ENCODE data around the gene KRTAP10-4. TPM values are rescaled to one million over a fixed set of nuclear protein-coding genes. Genes with fewer than 3 reads are reported as not detected.

The KRTAP10-4 gene
- total RNA-seq, 4 donors from 2014 or later: not detected

DNA sequence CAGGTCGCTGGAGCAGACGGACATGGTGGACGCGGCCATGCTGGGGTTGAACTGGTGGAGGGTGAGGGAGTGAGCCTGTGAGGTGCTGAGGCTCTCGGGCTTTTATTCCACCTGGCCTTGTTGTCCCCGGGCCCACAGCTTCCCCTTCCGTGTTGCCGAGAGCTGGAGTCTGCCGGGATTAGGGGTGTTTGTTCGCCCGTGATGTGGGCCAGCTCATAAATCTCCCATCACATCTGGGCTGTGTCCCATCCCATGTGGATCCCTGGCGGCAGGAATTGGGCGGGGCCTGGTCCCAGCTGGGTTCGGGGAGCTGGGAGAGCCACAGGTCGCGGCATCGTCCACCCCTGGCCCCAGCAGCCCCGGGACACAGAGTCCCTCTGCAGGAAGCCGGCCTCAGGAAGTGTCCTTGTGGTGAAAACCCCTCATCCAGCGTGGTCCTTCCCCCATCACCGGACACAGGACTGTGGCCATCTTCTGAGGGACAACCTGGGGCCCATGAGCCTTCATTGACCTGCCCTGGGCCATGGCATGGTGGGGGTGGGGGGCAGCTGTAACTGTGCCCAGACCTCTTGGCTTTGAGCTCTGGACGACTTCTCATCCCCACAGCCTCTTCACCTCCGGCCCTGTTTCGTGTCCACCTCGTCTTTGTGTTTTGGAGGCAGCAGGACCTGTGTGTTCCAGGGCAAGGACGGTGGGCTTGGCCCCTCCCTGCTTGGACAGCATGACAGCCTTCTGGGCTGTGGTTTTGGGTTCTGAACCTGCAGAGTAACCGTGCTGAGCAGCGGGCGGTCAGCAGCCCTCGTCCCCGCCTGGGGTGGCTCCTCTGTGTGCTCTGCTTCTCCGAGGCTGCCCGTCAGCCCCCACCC is 19.1 kb downstream of the KRTAP10-4 start, which contains the start of gene KRTAP10-6:
Gene KRTAP10-6 (minus strand): TSS at position 60 of the 866 bp plus-strand sequence. CDS start 21 bp downstream, at position 39.
- H3K27ac ChIP-seq: no peak within 1 kb of the TSS
- peak in 2 of 3 donors; percentile 37 to 46 for DNase-seq
- H3K9me3 ChIP-seq: no peaks in the 10 kb centered on the region
- TF ChIP-seq CTCF (IDR thresholded peaks at IDR 0.05) (no peak), POLR2A (IDR thresholded peaks at IDR 0.05) (no peak)
- H3K27me3 ChIP-seq: no peaks in the 10 kb centered on the region
- H3K4me3 ChIP-seq: no peak within 1 kb of the TSS
- no peaks in the 10 kb centered on the region for H3K4me1 ChIP-seq
- no peaks in the 10 kb centered on the region for H3K36me3 ChIP-seq

DNA sequence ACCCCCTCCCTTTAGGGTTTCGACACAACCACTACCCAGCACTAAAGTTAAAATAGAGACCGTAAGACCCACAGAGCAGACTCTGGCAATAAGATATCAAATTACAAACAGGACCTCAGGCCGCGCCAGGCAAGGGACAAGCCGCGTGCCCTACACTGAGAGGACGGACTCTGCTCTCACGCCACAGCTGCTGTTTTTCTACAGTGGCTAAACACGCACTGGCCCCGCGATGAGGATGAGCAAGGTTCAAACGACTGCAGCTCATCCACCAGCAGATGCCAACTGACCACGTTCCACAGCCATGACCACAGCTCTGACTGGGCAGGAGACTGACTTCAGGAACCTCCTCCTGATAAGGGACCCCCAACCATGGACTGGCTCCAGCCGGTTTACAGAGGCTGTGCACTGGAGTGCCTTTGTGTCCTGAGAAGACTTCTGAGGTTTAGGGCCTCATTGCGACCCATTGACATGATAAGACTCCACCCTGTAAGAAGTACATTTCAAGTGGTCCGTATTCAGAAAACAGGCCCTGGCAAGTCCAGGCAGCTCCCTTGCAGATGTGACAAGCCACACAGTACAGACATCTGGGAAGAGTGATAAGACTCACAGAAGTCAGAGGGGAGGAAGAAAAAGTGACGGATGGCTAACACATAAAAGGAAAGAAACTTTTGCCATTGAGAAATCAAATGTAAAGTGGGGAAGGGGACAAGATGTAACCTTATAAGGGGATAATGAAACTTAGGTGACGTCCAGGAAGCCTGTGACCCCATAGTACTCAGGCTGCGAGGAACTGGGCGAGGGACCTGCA is 20.3 kb downstream of the KRTAP10-4 start:
- Histone ChIP-seq H3K27me3 (no peaks in the 10 kb centered on the region), H3K9me3 (no peaks in the 10 kb centered on the region), H3K4me3 (no peak overlapping the region), H3K4me1 (no peaks in the 10 kb centered on the region), H3K36me3 (no peaks in the 10 kb centered on the region), H3K27ac (no peak overlapping the region)
- DNase-seq: peak in 1 of 3 donors; percentile 35
- TF ChIP-seq POLR2A (IDR thresholded peaks at IDR 0.05) (no peak), CTCF (IDR thresholded peaks at IDR 0.05) (no peak)

DNA sequence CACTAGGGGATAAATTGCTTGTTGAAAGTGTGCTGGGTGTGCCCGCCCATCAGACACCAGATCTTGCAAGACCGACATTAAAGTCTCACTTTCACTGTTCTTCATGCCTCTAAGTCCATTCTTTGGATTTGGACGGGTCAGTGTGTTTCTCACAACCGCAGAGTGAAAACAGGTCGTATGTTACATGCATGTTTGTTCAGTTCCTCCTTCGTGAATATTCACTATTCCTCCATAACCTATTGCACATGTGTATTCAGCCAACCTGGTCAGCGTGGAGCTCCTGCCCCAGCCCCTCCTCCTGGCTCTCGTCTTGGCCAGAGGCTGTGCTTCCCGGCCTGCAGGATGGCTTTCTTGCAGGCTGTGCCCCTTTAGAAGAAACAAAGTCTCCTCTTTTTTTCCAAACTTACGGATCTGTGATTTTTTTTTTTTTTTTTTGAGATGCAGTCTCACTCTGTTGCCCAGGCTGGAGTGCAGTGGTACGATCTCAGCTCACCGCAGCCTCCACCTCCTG is 20.9 kb downstream of the KRTAP10-4 start:
- peaks cover 0 to 4% (median 0%) of the 10 kb centered on the region in 4 donors for H3K9me3 ChIP-seq
- H3K27ac ChIP-seq: no peak overlapping the region
- TF ChIP-seq POLR2A (IDR thresholded peaks at IDR 0.05): no peak
- no peak for TF ChIP-seq CTCF (IDR thresholded peaks at IDR 0.05)
- no peaks in the 10 kb centered on the region for H3K27me3 ChIP-seq
- no peaks in the 10 kb centered on the region for H3K36me3 ChIP-seq
- DNase-seq: peak in 1 of 3 donors; percentile 28
- no peak overlapping the region for H3K4me3 ChIP-seq
- H3K4me1 ChIP-seq: no peaks in the 10 kb centered on the region

DNA sequence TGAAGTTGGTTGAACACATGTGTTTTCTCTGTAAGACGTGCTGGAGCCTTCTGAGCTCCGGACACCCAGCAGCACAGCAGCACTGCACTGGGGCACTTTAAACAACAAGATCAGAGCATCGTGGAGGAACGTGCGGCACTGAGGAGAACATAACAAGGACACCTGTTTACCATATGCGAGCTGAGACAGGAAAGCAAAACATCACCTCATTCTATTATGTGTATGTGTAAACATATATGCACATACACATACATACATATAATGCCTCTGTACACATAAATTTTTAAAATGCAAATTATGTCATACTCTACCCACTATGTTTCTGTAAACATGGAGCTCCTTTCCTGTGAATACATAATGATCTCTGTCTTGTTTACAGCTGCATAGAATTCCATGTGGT is 22.0 kb downstream of the KRTAP10-4 start:
- no peak overlapping the region for H3K27ac ChIP-seq
- H3K9me3 ChIP-seq: peaks cover 0 to 4% (median 0%) of the 10 kb centered on the region in 4 donors
- no peaks in the 10 kb centered on the region for H3K27me3 ChIP-seq
- peak in 1 of 3 donors; percentile 23 for DNase-seq
- no peaks in the 10 kb centered on the region for H3K4me1 ChIP-seq
- H3K4me3 ChIP-seq: no peak overlapping the region
- no peak for TF ChIP-seq CTCF (IDR thresholded peaks at IDR 0.05)
- TF ChIP-seq POLR2A (IDR thresholded peaks at IDR 0.05): no peak
- no peaks in the 10 kb centered on the region for H3K36me3 ChIP-seq

GRCh38 chr21:44596068-44596725 is 22.7 kb downstream of the KRTAP10-4 start:
- H3K9me3 ChIP-seq: peaks cover 0 to 4% (median 0%) of the 10 kb centered on the region in 4 donors
- H3K36me3 ChIP-seq: no peaks in the 10 kb centered on the region
- H3K27me3 ChIP-seq: no peaks in the 10 kb centered on the region
- H3K27ac ChIP-seq: no peak overlapping the region
- TF ChIP-seq CTCF (IDR thresholded peaks at IDR 0.05): no peak
- no peak for TF ChIP-seq POLR2A (IDR thresholded peaks at IDR 0.05)
- H3K4me3 ChIP-seq: no peak overlapping the region
- DNase-seq: no peak
- H3K4me1 ChIP-seq: no peaks in the 10 kb centered on the region
